Measurements from ENCODE around the gene VASH1.

DNA sequence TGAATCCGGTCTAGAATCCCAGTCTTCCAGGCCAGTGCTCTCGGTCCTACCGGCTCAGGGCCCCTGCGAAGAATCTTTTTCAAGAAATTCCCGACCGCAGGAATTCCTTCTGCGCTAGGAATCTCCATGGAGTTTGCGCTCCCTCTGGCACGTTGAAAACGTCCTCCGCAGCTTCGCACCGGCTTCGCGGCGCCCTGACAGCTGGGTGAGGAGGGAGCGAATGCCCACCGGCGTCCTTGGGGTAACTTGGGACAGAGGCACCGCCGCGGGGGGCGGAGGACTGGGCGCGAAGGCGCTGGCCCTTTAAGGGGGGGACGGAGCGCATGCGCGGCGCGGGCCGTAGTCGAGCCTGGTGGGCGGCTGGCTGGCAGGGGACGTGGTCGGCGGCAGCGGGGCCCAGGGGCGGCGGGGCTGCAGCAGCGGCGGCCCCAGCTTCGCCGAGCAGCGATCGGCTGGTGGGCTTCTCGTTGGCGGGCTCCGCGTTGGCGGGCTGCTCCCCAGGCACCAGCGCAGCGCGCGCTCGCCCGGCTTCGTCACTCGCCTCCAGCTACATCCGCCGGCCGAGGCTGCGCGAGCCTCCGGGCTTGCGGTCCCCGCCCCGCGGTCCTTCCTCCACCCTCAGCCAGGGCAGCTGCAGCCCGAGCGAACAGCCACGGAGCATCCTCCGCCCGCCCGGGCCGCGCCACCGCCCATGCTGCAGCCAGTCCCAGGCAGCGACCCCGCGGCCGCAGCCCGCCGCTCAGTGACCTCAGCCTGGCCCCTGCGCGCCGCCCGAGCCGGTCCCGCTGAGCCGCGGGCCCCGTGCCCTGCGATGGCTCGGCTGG is at the start of gene VASH1:
- TF ChIP-seq, protein P1, sequence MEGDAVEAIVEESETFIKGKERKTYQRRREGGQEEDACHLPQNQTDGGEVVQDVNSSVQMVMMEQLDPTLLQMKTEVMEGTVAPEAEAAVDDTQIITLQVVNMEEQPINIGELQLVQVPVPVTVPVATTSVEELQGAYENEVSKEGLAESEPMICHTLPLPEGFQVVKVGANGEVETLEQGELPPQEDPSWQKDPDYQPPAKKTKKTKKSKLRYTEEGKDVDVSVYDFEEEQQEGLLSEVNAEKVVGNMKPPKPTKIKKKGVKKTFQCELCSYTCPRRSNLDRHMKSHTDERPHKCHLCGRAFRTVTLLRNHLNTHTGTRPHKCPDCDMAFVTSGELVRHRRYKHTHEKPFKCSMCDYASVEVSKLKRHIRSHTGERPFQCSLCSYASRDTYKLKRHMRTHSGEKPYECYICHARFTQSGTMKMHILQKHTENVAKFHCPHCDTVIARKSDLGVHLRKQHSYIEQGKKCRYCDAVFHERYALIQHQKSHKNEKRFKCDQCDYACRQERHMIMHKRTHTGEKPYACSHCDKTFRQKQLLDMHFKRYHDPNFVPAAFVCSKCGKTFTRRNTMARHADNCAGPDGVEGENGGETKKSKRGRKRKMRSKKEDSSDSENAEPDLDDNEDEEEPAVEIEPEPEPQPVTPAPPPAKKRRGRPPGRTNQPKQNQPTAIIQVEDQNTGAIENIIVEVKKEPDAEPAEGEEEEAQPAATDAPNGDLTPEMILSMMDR (IDR thresholded peaks at IDR 0.05; ENCODE audit: insufficient read depth, low read length, poor library complexity, severe bottlenecking), result no peak
- no peak for TF ChIP-seq EZH2phosphoT487 (conservative IDR thresholded peaks at IDR 0.05; ENCODE audit: low read length)

All from SU-DHL-6 (cell line).